HEK293T (cell line): ENCODE results near the gene CCDC63.

ENCODE experiments used
- CTCF ChIA-PET: fragments of 350-600 bp; formaldehyde crosslinking; extraction: SDS; loops from one replicate; lab custom pipeline; 2021; ENCODE audit warnings: antibody characterized with exemption, inconsistent platforms; lab: Yijun Ruan, JAX
- POLR2A ChIA-PET: fragments of 350-600 bp; formaldehyde crosslinking; extraction: SDS; loops from one replicate; lab custom pipeline; 2020; ENCODE audit warnings: antibody characterized with exemption, inconsistent platforms; lab: Yijun Ruan, JAX
- DNase-seq: peaks from one replicate; pipeline ENCODE4 v3.0.0; 2012; ENCODE audit warnings: mixed read lengths; ENCODE audit errors: extremely low spot score
- ARNT ChIP-seq: fragments of 450-650 bp; IDR thresholded peaks from 2 replicates; pipeline ENCODE4 v1.6.1; 2017; ENCODE audit warnings: mild to moderate bottlenecking
- BHLHE40 ChIP-seq: fragments of 450-650 bp; IDR thresholded peaks from 2 replicates; pipeline ENCODE4 v1.6.1; 2016; ENCODE audit warnings: mild to moderate bottlenecking, moderate library complexity, borderline replicate concordance
- CTBP1 ChIP-seq: fragments of 450-650 bp; IDR thresholded peaks from 2 replicates; pipeline ENCODE4 v1.6.1; 2016; ENCODE audit warnings: borderline replicate concordance
- ELF4 ChIP-seq: fragments of 450-650 bp; IDR thresholded peaks from 2 replicates; pipeline ENCODE4 v1.6.1; 2017; ENCODE audit warnings: antibody characterized with exemption
- FOXA1 ChIP-seq: fragments of 450-650 bp; IDR thresholded peaks from 2 replicates; pipeline ENCODE4 v1.6.1; 2016; ENCODE audit warnings: mild to moderate bottlenecking
- FOXK2 ChIP-seq: fragments of 450-650 bp; IDR thresholded peaks from 2 replicates; pipeline ENCODE4 v1.6.1; 2016; ENCODE audit warnings: mild to moderate bottlenecking
- FOXM1 ChIP-seq: fragments of 450-650 bp; IDR thresholded peaks from 2 replicates; pipeline ENCODE4 v1.6.1; 2017; ENCODE audit warnings: mild to moderate bottlenecking, borderline replicate concordance
- HDGF ChIP-seq: fragments of 450-650 bp; IDR thresholded peaks from 2 replicates; pipeline ENCODE4 v1.6.1; 2017; ENCODE audit warnings: antibody characterized with exemption, borderline replicate concordance
- L3MBTL2 ChIP-seq: fragments of 450-650 bp; conservative IDR thresholded peaks from 2 replicates; pipeline ENCODE4 v1.6.1; 2016; ENCODE audit warnings: mild to moderate bottlenecking
- LEF1 ChIP-seq: fragments of 450-650 bp; IDR thresholded peaks from 2 replicates; pipeline ENCODE4 v1.6.1; 2017; ENCODE audit warnings: mild to moderate bottlenecking, borderline replicate concordance
- NFRKB ChIP-seq: fragments of 450-650 bp; IDR thresholded peaks from 2 replicates; pipeline ENCODE4 v1.6.1; 2016; ENCODE audit warnings: mild to moderate bottlenecking, moderate library complexity
- PKNOX1 ChIP-seq: fragments of 450-650 bp; IDR thresholded peaks from 2 replicates; pipeline ENCODE4 v1.6.1; 2016
- SP1 ChIP-seq: fragments of 450-650 bp; IDR thresholded peaks from 2 replicates; pipeline ENCODE4 v1.6.1; 2017
- SUZ12 ChIP-seq: fragments of 450-650 bp; IDR thresholded peaks from 2 replicates; pipeline ENCODE4 v1.6.1; 2016; ENCODE audit warnings: mild to moderate bottlenecking
- TARDBP ChIP-seq: fragments of 450-650 bp; IDR thresholded peaks from 2 replicates; pipeline ENCODE4 v1.6.1; 2016
- ZNF384 ChIP-seq: fragments of 450-650 bp; IDR thresholded peaks from 2 replicates; pipeline ENCODE4 v1.6.1; 2016

Gene CCDC63

GRCh38 chr12:110858848-110859247, 12.1 kb downstream of the CCDC63 start:
- POLR2A ChIA-PET = no interaction called here
- CTCF ChIA-PET = no interaction called here
- no peak for TF ChIP-seq SP1
- no peak for DNase-seq

- TF ChIP-seq FOXK2 (no peak), SP1 (no peak), ELF4 (no peak), L3MBTL2 (no peak), PKNOX1 (no peak), TARDBP (no peak), BHLHE40 (no peak), LEF1 (no peak), SUZ12 (no peak), ARNT (no peak), NFRKB (no peak)
- no peak for DNase-seq
- ChIA-PET CTCF (no interaction called here), POLR2A (no interaction called here)
Measured at GRCh38 chr12:110860833-110861296, 14.1 kb downstream of the CCDC63 start.

GRCh38 chr12:110861729-110862128, 14.9 kb downstream of the CCDC63 start:
- ChIA-PET POLR2A (no interaction called here), CTCF (no interaction called here)
- no peak for TF ChIP-seq SUZ12
- no peak for TF ChIP-seq FOXM1
- no peak for TF ChIP-seq NFRKB
- no peak for TF ChIP-seq BHLHE40

GRCh38 chr12:110862329-110862728, 15.5 kb downstream of the CCDC63 start:
- CTCF ChIA-PET = no interaction called here
- TF ChIP-seq TARDBP = no peak
- TF ChIP-seq SUZ12 = no peak
- TF ChIP-seq FOXM1 = no peak
- TF ChIP-seq ARNT = no peak
- no peak for TF ChIP-seq ELF4
- no peak for TF ChIP-seq NFRKB
- TF ChIP-seq FOXA1 = no peak
- TF ChIP-seq FOXK2 = no peak
- no peak for TF ChIP-seq PKNOX1
- TF ChIP-seq HDGF = no peak
- no peak for TF ChIP-seq L3MBTL2
- TF ChIP-seq LEF1 = no peak
- TF ChIP-seq SP1 = no peak
- no peak for TF ChIP-seq CTBP1
- TF ChIP-seq ZNF384 = no peak
- TF ChIP-seq BHLHE40 = no peak
- DNase-seq = no peak
- POLR2A ChIA-PET = no interaction called here

More at GRCh38 chr12:110861729-110862128, 14.9 kb downstream of the CCDC63 start:
- no peak for DNase-seq

GRCh38 chr12:110863161-110863560, 16.4 kb downstream of the CCDC63 start:
- TF ChIP-seq SP1 (no peak), ARNT (no peak), NFRKB (no peak), TARDBP (no peak), HDGF (no peak), FOXM1 (no peak), ELF4 (no peak), PKNOX1 (no peak), ZNF384 (no peak), FOXA1 (no peak), BHLHE40 (no peak), L3MBTL2 (no peak), FOXK2 (no peak), LEF1 (no peak), SUZ12 (no peak), CTBP1 (no peak)
- DNase-seq = no peak
- ChIA-PET CTCF (no interaction called here), POLR2A (no interaction called here)

GRCh38 chr12:110865521-110865920, 18.7 kb downstream of the CCDC63 start:
- TF ChIP-seq TARDBP (no peak), SP1 (no peak), PKNOX1 (no peak), FOXM1 (no peak), LEF1 (no peak), BHLHE40 (no peak)
- DNase-seq = no peak
- CTCF ChIA-PET = no interaction called here
- POLR2A ChIA-PET = no interaction called here

GRCh38 chr12:110869026-110869425, 22.2 kb downstream of the CCDC63 start:
- DNase-seq = no peak
- ChIA-PET CTCF (no interaction called here), POLR2A (no interaction called here)
- TF ChIP-seq NFRKB = no peak
- TF ChIP-seq ELF4 = no peak
- TF ChIP-seq LEF1 = no peak
- TF ChIP-seq L3MBTL2 = no peak
- TF ChIP-seq HDGF = no peak
